Measurements from ENCODE around the gene RNASE8.

Gene RNASE8

DNA sequence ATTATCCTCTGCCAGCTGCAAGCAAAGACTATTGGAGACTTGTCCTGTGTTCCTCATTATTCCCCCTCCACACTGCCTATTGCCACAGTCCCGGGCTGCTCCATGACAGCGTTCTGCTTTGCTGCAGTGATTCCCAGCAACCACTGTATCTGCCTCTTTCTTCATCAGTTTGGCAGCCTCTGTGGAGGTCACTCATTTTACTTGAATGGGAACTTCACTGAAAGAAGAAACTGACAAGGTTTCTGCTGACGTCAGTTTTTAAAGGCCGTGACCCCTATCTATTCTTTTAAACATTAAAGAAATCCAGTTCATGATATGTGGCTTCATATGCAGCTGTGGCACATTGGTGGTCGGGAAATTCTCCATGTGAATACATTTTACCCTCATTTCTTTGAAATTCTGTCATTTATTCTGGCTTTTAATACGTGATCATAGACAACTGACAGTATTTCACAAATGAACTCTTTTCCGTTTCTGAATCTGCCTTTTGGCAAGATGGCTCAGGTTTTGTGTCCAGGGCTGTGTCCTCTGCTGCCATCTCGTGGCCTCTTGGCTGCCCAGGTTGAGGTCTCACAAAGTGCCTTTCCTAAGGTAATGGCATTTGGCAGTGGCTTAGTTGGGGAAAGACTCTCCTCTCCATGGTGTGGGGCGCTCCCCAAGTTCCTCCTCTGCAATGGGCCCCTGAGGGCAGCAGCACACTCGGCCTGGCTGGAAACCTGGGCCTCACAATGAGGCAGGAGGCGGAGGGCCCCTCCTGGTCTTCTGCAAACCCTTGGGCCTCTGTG is 49.1 kb downstream of the RNASE8 start:
- DNase-seq (ENCODE audit: low read depth) = peak; percentile 60

GRCh38 chr14:21107283-21107800 is 49.7 kb downstream of the RNASE8 start:
- DNase-seq (ENCODE audit: low read depth) = no peak

Measured in activated T-helper 9 cell treated with anti-CD3 and anti-CD28 coated beads, Interleukin-2, amount 50 U/mL, for 16 hours (primary cell).